Posterior vena cava (tissue), 2 donors: ENCODE measurements around the gene INPPL1. TPM values are rescaled to one million over a fixed set of nuclear protein-coding genes. Genes with fewer than 3 reads are reported as not detected.
"Not testable (repeated sequence)": the region's sequence is repeated elsewhere in the genome, so short reads cannot be mapped to it uniquely, and the experiment has no call there.

ENCODE experiments used
- DNase-seq: peaks from one replicate; pipeline ENCODE4 v3.0.0-alpha.2; 2020; ENCODE audit warnings: low spot score
- intact Hi-C, 2 donors: fragments of 100-400 bp; cut with DNase I; formaldehyde crosslinking; loops; one replicate each; pipeline versions ENCODE4 v1.14.1 to v1.14.2; 2022 to 2023
- total RNA-seq, 2 donors: library from RNA; stranded (reverse); fragmentation: NEBNext Ultra II Directional; extraction: Animal tissue kit (Norgen Biotek cat#: 25700); gene quantifications; one replicate each; pipeline ENCODE4 v1.2.1, GENCODE V29; 2021
- donor health status: DM: yes; HTN: yes; CAD: no.
- donor health status: DM: yes; HTN: yes; CAD: no.

The INPPL1 gene
- total RNA-seq, 2 donors from 2014 or later, result 108 to 110 TPM

DNA sequence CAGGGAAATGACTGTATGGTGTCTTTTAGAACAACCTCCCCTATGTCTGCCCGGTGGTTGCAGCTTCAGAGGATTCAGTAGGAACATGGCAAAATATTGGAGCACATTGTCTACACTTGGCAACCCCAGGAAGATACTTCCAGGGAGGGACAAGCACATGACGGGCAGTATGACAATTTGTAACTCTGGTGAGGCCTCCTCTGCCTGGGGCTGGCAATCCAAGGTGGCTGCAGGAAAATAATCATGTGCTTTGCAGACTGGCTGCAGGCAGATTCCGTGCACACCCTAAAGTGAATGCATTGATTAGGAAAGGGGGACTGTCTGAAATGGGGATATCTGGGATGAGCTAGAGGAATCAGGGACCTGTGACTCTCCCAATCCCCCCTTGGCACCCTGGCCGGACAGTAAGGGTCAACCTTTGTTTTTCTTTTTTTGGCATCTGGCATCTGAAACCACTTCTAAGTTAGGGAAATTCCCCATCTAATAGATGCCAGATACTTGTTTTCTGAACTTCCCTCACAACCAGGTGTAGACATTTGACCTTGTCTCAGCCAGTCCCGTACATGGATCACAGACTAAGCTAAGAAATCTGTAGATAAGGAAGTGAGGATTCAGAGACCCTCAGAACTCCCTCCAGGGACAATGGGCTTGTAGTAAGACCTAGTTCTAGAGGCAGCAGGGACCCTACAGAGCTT lies 29.9 kb downstream of the INPPL1 start:
- intact Hi-C loops, result no loop called here
- no peak for DNase-seq

DNA sequence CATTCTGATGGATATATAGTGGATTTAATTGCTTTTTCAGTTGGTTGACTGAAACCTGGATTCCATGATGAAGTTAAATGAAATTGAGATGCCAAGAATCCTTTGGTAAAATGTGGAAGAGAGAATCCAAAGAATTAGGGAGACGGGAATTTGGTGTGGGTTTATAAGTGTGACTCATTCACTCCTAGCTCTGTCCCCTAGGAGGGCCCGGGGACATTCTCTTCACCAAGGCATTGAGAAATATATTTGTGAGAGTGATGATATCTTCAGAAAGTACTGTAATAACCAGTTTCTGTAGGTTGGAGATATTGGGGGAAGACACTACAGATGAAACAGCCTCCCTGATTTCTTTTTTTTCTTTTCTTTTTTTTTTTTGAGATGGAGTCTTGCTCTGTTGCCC lies 33.0 kb downstream of the INPPL1 start:
- intact Hi-C loops, result no loop called here
- no peak for DNase-seq

DNA sequence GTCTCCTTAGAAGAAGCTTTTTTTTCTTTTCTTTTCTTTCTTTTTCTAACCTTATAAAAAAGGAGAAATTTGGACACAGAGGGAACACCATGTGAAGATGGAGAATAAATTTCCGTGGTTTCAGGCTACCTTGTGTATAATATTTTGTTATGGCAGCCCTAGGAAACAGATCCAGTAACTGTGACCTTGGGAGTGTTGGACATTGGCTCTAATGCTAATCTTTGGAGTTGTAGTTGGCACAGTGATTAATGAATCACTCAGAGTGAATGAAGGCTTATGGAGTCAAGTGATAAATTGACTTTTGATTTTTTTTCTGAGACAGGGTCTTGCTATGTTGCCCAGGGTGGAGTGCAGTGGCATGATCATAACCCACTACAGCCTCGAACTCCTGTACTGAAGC lies 34.9 kb downstream of the INPPL1 start:
- no peak for DNase-seq
- intact Hi-C loops, result no loop called here

DNA sequence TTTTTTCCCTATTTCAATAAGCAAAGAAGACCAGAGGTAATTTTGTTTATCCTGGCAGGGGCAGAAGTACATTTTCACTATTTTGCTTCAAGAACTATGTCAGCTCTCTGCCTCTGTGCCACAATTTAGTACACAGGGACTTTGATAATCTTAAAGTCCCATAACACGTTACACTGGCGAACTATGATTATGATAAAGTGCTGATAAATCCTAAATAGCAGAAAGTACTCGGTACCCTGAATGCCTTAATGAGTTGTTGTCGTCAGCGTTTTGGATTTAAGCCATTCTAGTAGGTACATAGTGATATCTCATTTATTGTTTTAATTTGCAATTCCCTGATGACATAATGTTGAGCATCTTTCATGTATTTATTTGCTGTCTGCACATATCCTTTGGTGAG lies 36.0 kb downstream of the INPPL1 start:
- intact Hi-C loops, result no loop called here
- no peak for DNase-seq

DNA sequence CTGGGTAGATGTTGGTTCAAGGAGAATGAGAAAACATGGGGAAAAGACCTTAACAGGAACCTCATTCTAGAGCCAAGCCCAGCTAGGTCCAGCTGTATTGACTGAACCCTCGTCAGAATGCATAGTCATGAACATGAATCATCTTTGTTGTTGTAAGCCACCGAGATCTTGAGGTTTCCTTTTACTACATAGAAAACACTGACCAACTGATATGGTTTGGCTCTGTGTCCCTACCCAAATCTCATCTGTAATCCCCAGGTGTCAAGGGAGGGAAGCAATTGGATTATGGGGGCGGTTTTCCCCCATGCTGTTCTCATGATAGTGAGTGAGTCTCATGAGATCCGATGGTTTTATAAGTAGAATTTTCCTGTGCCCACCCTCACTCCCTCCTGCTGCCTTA lies 38.8 kb downstream of the INPPL1 start:
- intact Hi-C loops, result no loop called here
- DNase-seq, result no peak

DNA sequence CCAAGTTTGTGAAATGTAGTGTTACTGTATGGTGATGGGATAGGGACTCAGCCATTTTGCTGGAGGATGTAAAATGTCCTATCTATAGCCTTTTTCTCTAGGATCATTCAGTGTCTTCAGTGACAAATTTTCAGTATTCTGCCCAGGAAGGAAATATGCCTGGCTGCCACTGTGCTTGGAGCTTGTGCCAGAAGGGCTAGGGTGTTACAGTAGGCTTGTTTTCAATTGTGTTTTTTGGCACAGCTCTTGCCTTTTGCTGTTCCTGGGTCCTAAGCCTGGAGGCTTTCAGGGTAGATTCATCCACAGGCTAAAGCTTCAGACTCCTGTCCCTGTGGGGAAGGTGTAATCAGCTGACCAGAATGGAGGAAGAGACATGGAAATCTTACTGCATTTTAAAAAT lies 41.4 kb downstream of the INPPL1 start:
- DNase-seq, result no peak
- intact Hi-C loops, result no loop called here

DNA sequence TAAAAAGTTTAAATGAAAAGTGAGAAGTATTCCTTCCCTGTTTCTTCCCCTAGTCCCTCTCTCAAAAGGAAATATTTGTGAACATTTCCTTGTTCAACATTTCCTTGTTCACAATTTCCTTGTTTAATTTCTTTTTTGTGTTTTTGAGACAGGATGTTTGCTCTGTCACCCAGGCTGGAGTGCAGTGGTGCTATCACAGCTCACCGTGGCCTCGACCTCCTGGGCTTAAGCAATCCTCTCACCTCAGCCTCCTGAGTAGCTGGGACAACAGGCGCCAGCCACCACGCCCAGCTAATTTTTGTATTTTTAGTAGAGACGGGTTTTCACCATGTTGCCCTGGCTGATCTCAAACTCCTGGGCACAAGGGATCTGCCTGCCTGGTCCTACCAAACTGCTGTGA lies 42.4 kb downstream of the INPPL1 start:
- DNase-seq, result peak; percentile 29
- intact Hi-C loops, result not testable (repeated sequence)

DNA sequence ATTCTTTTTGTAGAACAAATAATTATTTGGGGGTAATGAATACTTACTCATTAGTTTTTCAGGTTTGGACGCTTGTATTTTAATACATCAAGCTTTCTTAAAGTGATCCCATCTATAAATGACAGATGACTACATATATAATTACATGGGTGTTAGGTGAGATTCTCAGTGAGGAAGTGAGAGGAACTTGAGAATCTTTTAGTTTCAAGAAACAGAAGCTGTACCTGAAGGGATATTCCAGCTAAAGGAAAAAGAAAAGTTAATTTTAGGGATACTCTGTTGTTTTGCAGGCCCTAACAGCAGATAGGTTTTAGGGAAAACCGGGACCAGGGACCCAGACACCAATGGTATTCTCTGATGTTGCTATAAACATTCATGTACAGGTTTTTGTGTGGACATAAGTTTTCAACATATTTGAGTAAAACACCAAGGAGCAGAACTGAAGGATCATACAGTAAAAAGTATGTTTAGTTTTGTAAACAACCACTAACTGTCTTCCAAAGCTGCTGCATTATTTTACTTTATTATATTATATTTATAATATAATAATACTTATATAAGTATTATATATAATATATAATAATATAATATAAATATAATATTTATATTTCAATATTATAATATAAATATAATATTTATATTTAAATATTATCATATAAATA lies 43.5 kb downstream of the INPPL1 start:
- DNase-seq, result no peak
- intact Hi-C loops, result no loop called here

DNA sequence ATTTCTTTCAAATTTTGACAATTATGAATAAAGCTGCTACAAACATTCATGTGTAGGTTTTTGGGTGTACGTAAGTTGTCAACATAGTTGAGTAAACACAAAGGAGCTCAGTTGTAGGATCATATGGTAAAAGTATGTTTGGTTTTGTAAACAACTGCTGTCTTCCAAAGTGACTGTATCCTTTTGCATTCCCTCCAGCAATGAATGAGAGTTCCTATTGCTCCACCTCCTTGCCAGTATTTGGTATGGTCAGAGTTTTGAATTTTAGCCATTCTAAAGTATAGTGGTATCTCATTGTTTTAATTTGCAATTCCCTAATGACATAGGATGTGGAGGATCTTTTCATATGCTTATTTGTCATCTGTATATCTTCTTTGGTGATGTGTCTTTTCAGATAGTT lies 47.4 kb downstream of the INPPL1 start:
- no peak for DNase-seq
- intact Hi-C loops, result no loop called here

DNA sequence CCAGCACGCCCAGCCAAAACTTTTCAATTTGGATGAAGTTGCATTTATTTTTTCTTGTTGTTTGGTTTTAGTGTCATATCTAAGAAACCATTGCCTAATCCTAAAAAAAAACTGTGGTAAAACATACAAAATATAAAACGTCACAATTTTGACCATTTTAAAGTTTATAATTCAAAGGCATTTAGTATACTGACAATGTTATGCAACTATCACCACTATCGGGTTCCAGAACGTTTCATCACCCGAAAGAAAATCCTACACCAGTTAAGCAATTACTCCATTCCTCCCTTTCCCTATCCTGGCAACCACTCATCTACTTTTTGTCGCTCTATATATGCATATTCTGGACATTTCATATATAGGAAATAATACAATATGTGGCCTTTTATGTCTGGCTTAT lies 49.9 kb downstream of the INPPL1 start:
- intact Hi-C loops, result no loop called here
- no peak for DNase-seq

DNA sequence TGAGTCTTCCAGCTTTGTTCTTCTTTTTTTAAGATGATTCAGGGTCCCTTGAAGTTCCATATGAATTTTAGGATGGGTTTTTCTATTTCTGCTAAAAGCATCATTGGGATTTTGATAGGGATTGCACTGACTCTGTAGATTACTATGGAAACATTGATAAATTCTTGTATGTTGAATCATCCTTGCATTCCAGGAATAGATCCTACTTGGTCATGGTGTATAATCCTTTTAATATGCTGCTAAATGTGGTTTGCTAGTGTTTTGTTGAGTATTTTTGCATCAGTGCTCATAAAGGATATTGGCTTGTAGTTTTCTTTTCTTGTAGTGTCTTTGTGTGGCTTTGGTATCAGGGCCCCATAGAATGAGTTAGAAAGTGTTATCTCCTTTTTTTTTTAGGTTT lies 54.3 kb downstream of the INPPL1 start:
- intact Hi-C loops, result no loop called here

DNA sequence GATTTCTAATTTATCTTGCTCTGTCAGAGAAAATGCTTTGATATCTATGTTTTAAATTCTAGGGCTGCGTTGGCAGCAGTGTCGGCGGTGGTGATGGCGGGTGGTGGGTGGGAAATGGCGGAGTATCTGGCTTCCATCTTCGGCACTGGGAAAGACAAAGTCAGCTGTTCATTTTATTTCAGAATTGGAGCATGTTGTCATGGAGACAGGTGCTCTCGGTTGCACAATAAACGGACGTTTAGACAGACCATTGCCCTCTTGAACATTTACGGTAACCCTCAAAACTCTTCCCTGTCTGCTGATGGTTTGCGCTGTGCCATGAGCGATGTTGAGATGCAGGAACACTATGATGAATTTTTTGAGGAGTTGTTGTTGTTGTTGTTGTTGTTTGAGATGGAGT lies 55.5 kb downstream of the INPPL1 start:
- intact Hi-C loops, result no loop called here
- no peak for DNase-seq

More for the DNA sequence above, 54.3 kb downstream of the INPPL1 start:
- DNase-seq, result no peak

DNA sequence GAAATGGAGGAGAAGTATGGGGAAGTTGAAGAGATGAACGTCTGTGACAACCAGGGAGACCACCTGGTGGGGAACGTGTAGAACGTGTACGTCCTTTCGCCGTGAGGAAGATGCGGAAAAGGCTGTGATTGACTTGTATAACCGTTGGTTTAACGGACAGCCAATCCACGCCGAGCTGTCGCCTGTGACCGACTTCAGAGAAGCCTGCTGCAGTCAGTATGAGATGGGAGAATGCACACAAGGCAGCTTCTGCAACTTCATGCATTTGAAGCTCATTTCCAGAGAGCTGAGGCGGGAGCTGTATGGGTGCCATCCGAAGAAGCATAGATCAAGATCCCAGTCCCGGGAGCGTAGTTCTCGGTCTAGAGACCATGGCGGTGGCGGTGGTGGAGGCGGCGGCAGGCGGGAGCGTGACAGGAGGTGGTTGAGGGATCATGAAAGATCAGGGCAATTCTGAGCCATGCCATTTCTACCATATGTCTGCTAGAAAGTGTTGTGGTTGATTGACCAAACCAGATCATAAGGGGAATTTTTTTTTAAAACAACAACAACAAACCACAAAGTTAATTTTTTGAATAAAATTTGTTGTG lies 56.3 kb downstream of the INPPL1 start:
- peak; percentile 53 for DNase-seq
- intact Hi-C loops, result no loop called here

DNA sequence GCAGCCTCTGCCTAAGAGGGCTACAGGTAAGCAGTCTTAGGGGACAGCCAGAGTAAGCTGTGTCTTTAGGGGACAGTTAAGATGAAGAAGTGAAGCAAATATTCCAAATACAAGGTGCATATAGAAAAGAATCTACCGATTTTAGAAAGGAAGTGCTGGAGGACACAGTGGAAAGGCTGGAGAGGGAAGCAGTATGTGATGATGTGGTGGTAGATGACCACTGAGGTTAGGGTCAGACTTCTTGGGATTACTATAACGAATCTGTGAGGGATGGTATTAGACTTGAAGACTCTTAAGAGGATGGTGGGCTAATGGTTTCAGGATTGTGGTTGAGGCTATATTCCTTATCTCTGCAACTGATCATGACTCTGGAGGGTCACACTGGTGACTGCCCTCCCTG lies 59.4 kb downstream of the INPPL1 start:
- intact Hi-C loops, result no loop called here
- no peak for DNase-seq

DNA sequence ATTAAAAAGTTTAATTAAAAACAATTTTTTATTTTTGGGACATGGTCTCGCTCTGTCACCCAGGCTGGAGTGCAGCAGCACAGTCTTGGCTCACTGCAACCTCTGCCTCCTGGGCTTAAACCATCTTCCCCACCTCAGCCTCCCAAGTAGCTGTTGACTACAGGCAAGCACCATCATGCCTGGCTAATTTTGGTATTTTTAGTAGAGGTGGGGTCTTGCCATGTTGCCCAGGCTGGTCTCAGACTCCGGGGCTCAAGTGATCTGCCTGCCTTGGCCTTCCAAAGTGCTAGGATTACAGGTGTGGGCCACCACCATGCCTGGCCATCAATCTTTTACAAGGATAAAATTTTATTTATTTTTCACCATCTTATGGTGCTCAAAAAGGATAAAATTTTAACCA lies 62.7 kb downstream of the INPPL1 start:
- intact Hi-C loops, result no loop called here
- no peak for DNase-seq

Other genes with a start within 250 kb of the INPPL1 start
- gene IL18BP, start 225.9 kb upstream of the INPPL1 start, total RNA-seq, result 10 to 100 TPM; 11.3 to 13.0 TPM
- gene NUMA1, start 144.2 kb upstream of the INPPL1 start, total RNA-seq, result 100 to 1,000 TPM; 129 to 143 TPM
- gene LRRC51, start 143.9 kb upstream of the INPPL1 start, total RNA-seq, result 1 to 10 TPM; 6.0 to 6.9 TPM
- 10 to 100 TPM; 63.3 to 73.7 TPM for gene LAMTOR1, start 121.5 kb upstream of the INPPL1 start, total RNA-seq
- not detected for gene TOMT, start 118.8 kb upstream of the INPPL1 start, total RNA-seq
- gene ANAPC15, start 112.1 kb upstream of the INPPL1 start, total RNA-seq, result 10 to 100 TPM; 34.6 to 35.8 TPM
- 1 to 10 TPM in 1 of 2 donors, under 1 TPM in 1; 0.74 to 3.6 TPM for gene FOLR3, start 89.0 kb upstream of the INPPL1 start, total RNA-seq
- gene FOLR1, start 32.6 kb upstream of the INPPL1 start, total RNA-seq, result not detected
- 10 to 100 TPM; 16.2 to 66.4 TPM for gene FOLR2, start 8.0 kb upstream of the INPPL1 start, total RNA-seq
- not detected for gene PHOX2A, start 19.4 kb downstream of the INPPL1 start, total RNA-seq
- 10 to 100 TPM; 18.1 to 19.4 TPM for gene CLPB, start 209.8 kb downstream of the INPPL1 start, total RNA-seq